Bronchial epithelial cell (primary cell): Measurements from ENCODE around the gene TMEM183A. TPM values are rescaled to one million over a fixed set of nuclear protein-coding genes. Genes with fewer than 3 reads are reported as not detected.
A peak's percentile ranks its signal among the peaks of the same experiment; 100 is the strongest.

Experiments used
- DNase-seq: peaks from one replicate; pipeline ENCODE4 v3.0.0-alpha.2; 2010; ENCODE audit warnings: low read depth
- FAIRE-seq: peaks from 2 replicates; lab custom pipeline; 2011; peaks lifted over from hg19 to GRCh38; lab: Jason Lieb, UNC
- H3K27me3 ChIP-seq: 2 replicates; pipeline ENCODE4 v1.5.1; 2011; ENCODE audit warnings: low read length; ENCODE audit not compliant: control insufficient read depth, insufficient read depth
- H3K36me3 ChIP-seq: 2 replicates; pipeline ENCODE4 v1.5.1; 2011; ENCODE audit warnings: low read length; ENCODE audit not compliant: control insufficient read depth, insufficient read depth
- H3K4me3 ChIP-seq: 2 replicates; pipeline ENCODE4 v1.5.1; 2011; ENCODE audit warnings: mild to moderate bottlenecking, low read depth, low read length, control low read depth
- CTCF ChIP-seq: IDR thresholded peaks from 2 replicates; pipeline ENCODE4 v1.5.1; 2011; ENCODE audit warnings: mild to moderate bottlenecking, moderate library complexity, low read length, control low read depth, inconsistent platforms; ENCODE audit not compliant: insufficient read depth, severe bottlenecking
- total RNA-seq: library from RNA; depleted of rRNA; stranded (reverse); fragments of >200 nt; gene quantifications from 2 replicates; pipeline ENCODE4 v1.2.1, GENCODE V29; 2014

The TMEM183A gene
- total RNA-seq, 1 donor from 2014 or later, result 126 TPM

GRCh38 chr1:203036537-203036936 lies 29.4 kb downstream of the TMEM183A start:
- H3K4me3 ChIP-seq, result no peak overlapping the region
- H3K36me3 ChIP-seq, result no peaks in the 10 kb centered on the region
- H3K27me3 ChIP-seq, result no peaks in the 10 kb centered on the region
- FAIRE-seq, result no peak
- TF ChIP-seq CTCF, result no peak
- DNase-seq, result no peak

GRCh38 chr1:203037509-203038190 lies 30.5 kb downstream of the TMEM183A start:
- DNase-seq, result no peak
- H3K36me3 ChIP-seq, result no peaks in the 10 kb centered on the region
- H3K27me3 ChIP-seq, result no peaks in the 10 kb centered on the region
- H3K4me3 ChIP-seq, result no peak overlapping the region
- no peak for FAIRE-seq
- TF ChIP-seq CTCF, result no peak

GRCh38 chr1:203038217-203038741 lies 31.1 kb downstream of the TMEM183A start:
- FAIRE-seq, result no peak
- no peak for TF ChIP-seq CTCF

GRCh38 chr1:203038891-203039608 lies 31.9 kb downstream of the TMEM183A start:
- DNase-seq (peak; percentile 48), FAIRE-seq (peak; percentile 36)
- TF ChIP-seq CTCF, result peak; percentile 87
- no peak overlapping the region for H3K4me3 ChIP-seq
- H3K27me3 ChIP-seq, result no peaks in the 10 kb centered on the region
- H3K36me3 ChIP-seq, result peaks cover 4% of the 10 kb centered on the region

More at GRCh38 chr1:203038217-203038741, 31.1 kb downstream of the TMEM183A start:
- no peak overlapping the region for H3K4me3 ChIP-seq
- peaks cover 2% of the 10 kb centered on the region for H3K36me3 ChIP-seq
- H3K27me3 ChIP-seq, result no peaks in the 10 kb centered on the region
- DNase-seq, result peak; percentile 87

DNA sequence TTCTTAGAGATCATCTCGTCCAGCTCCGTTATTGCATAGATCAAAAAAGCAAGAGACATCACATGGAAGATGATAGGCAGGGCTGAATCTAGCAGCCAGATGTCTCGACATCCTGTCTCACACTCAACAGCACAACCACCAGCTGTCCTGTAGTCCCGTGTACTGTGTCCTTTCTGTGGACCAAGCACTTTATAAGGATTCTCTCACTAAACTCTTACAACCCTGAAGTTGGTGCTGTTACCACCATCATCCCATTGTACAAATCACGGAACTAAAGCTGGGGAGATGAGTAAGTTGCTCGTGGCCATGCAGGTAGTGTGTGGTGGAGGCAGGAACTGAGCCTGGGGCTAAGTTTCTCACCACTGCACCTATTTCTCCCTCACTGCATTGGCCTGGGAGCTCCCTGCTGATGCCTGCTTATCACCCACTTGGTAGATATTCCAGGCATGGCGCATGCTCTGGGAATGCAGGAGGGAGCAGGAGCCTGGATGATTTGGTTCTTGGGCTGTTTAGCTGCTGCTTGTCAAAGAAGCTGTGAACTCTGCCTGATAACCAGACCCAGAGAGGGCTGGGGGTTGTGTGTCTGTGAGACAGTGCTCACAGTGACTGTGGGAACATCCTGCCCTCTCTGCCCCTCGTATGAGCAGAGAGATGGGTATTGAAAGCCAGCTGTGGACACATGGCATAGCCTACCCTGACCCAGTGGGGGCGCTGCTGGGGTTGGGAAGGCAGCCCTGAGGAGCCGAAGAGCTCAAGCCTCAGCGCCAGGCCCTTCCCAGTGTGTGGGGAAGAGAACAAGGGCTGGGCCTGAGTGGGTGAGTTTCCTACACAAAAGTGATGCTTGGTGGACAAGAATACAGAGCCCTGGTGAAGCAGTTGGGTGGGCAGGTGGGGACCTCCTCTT lies 32.7 kb downstream of the TMEM183A start:
- FAIRE-seq (peak; percentile 7), DNase-seq (no peak)
- H3K4me3 ChIP-seq, result no peak overlapping the region
- peak; percentile 31 for TF ChIP-seq CTCF
- H3K27me3 ChIP-seq, result no peaks in the 10 kb centered on the region
- peaks cover 6% of the 10 kb centered on the region for H3K36me3 ChIP-seq
